ENCODE measurements around the gene AEBP1.

The AEBP1 gene

GRCh38 chr7:44096326-44096881 lies 7.7 kb upstream of the AEBP1 start:
- DNase-seq (ENCODE audit: low read depth): no peak
- TF ChIP-seq MYC (IDR thresholded peaks at IDR 0.05; ENCODE audit: low read depth, low read length) (no peak), POLR2A (IDR thresholded peaks at IDR 0.05; ENCODE audit: extremely low read depth, insufficient read length) (no peak), CTCF (IDR thresholded peaks at IDR 0.05; ENCODE audit: low read depth, low read length) (no peak), MAX (IDR thresholded peaks at IDR 0.05; ENCODE audit: low read depth, low read length) (no peak)
- no peak overlapping the region for H3K4me3 ChIP-seq (ENCODE audit: low read depth, low read length)

- no peak overlapping the region for H3K4me3 ChIP-seq (ENCODE audit: low read depth, low read length)
- TF ChIP-seq POLR2A (IDR thresholded peaks at IDR 0.05; ENCODE audit: extremely low read depth, insufficient read length) (no peak), MYC (IDR thresholded peaks at IDR 0.05; ENCODE audit: low read depth, low read length) (0 out of 2 replicates have a peak, but pooled peaks have one; percentile 16)
- peak; percentile 89 for DNase-seq (ENCODE audit: low read depth)
These were observed 6.8 kb upstream of the AEBP1 start for GRCh38 chr7:44097064-44097932.

GRCh38 chr7:44098092-44099068 lies 5.8 kb upstream of the AEBP1 start:
- TF ChIP-seq MYC (IDR thresholded peaks at IDR 0.05; ENCODE audit: low read depth, low read length) (no peak), POLR2A (IDR thresholded peaks at IDR 0.05; ENCODE audit: extremely low read depth, insufficient read length) (no peak), MAX (IDR thresholded peaks at IDR 0.05; ENCODE audit: low read depth, low read length) (no peak), CTCF (IDR thresholded peaks at IDR 0.05; ENCODE audit: low read depth, low read length) (no peak)
- H3K4me3 ChIP-seq (ENCODE audit: low read depth, low read length): no peak overlapping the region
- no peak for DNase-seq (ENCODE audit: low read depth)

- DNase-seq (ENCODE audit: low read depth): no peak
- H3K4me3 ChIP-seq (ENCODE audit: low read depth, low read length): no peak overlapping the region
- TF ChIP-seq MAX (IDR thresholded peaks at IDR 0.05; ENCODE audit: low read depth, low read length): no peak
- no peak for TF ChIP-seq CTCF (IDR thresholded peaks at IDR 0.05; ENCODE audit: low read depth, low read length)
- no peak for TF ChIP-seq MYC (IDR thresholded peaks at IDR 0.05; ENCODE audit: low read depth, low read length)
- TF ChIP-seq POLR2A (IDR thresholded peaks at IDR 0.05; ENCODE audit: extremely low read depth, insufficient read length): no peak
These were observed 4.5 kb upstream of the AEBP1 start for GRCh38 chr7:44099669-44100068.

- TF ChIP-seq MYC (IDR thresholded peaks at IDR 0.05; ENCODE audit: low read depth, low read length): no peak
- no peak for TF ChIP-seq CTCF (IDR thresholded peaks at IDR 0.05; ENCODE audit: low read depth, low read length)
- no peak for TF ChIP-seq POLR2A (IDR thresholded peaks at IDR 0.05; ENCODE audit: extremely low read depth, insufficient read length)
- TF ChIP-seq MAX (IDR thresholded peaks at IDR 0.05; ENCODE audit: low read depth, low read length): no peak
- no peak overlapping the region for H3K4me3 ChIP-seq (ENCODE audit: low read depth, low read length)
- DNase-seq (ENCODE audit: low read depth): no peak
These were observed 3.5 kb upstream of the AEBP1 start for GRCh38 chr7:44100458-44101302.
